HG03565 (cell line): Measurements from ENCODE around the gene PRCP.
"Not testable (repeated sequence)": the region's sequence is repeated elsewhere in the genome, so short reads cannot be mapped to it uniquely, and the experiment has no call there.

Experiments
- ATAC-seq: cut with Tn5 transposase; IDR thresholded peaks from one replicate; pipeline ENCODE4 v1.9.1; 2021; ENCODE audit warnings: mild to moderate bottlenecking, moderate library complexity; ENCODE audit not compliant: unreplicated experiment

PRCP gene

DNA sequence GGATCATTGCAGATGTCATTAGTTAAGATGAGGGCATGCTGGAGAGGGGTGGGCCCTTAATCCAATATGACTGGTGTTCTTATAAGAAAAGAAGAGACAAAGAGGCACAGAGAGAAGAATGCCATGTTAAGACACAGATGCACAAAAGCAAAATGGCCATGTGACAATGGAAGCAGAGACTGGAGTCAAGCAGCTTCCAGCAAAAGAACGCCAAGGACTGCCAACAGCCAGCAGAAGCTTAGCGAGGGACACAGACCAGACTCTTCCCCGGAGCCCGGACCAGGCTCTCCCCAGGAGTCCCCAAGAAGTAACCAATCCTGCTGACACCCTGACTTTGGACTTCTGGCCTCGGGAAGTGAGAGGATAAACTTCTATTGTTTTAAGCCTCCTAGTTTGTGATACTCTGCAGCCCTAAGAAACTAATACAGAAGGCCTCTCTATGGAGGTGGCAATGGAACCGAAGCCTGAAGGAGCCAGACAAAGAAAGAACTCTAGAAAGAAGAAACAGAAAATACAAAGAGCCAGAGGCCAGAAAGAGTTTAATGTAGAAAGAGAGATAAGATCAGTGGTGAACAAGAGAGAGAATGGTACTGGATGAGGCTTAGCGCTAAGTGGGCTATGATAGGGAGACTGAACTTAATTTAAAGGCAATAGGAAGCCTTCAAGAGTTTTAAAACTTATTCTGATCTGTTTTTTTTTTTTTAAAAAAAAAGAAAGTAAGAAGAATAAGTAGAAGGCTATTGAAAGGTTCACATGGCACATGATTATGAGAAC is 27.7 kb downstream of the PRCP start:
- no peak for ATAC-seq

DNA sequence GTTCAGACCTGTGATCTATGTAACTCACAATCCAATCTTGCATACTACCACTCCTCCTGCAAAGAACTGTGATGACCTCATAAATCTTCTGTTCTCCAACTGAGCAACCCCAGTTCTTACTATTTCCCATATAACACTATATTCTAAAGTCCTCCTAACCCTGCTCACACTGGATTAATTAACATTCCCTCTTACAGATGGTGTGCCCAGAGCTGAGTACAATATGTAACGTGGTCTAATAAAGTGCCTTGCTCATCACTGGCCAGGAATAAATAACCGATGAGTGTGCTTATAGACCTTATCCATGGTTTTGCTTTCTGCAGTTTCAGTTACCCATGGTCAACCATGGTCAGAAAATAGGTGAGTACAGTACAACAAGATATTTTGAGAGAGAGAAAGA is 28.6 kb downstream of the PRCP start:
- ATAC-seq = no peak

DNA sequence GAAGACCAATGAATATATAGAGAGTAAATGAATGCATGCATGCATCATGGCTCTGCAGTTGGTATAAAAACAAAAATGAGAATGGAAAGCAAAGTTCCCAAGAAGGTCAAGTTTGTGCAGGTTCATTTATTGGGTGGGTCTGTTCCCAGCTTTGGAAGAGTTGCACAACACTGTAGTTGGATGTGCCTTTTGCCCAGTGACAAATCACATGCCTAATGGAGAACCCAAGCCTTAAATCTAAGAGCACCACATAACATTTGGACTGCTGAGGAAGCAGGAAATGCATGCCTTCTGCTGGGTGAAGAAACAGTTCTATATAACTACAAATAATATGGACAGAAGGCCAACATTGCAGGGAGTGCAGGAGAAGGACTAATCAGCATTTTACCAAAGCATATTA is 30.6 kb downstream of the PRCP start:
- ATAC-seq = no peak

DNA sequence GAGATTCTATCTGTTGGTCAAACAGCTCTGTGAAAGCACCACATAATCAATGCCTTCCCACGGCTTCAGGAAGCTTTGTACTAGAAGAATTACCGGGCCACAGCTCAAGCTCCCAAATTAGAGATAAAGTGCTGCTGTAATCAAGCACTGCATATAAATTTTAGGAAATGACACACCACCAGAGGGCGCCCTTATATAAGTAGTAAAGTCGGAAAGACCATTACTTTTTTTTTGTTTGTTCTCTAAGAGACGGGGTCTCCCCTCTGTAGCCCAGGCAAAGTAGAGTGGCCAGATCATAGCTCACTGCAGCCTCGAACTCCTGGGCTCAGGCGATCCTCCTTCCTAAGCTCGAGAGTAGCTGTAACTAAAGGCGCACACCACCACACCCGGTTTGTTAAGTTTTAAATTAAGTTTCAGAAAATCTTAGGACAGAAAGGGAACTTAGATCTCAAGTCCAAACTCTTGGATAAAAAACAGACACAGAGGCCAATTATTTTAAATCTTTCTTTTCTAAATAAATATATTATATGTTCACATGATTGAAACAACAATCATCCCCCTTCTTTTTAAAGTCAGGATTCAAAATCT is 32.6 kb downstream of the PRCP start:
- peak; percentile 36 for ATAC-seq

DNA sequence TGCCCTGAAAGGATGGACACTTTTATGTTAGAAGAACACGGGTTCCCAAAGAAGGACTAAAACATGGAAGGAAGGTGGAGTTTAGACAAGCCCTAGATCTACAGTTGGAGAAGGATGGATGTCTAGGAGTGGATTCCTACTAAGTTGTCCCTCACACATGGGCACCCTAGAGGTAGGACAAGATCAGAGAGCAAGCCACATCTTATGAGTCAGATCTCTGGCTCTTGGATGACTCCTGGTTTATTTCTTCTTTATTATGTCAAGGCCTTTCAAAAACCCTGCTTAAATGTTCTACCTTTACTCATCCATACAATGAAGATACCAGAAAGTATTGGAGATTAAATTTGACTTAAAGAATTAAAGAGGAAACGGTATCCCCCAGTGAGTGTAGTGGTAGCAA is 34.4 kb downstream of the PRCP start:
- no peak for ATAC-seq

DNA sequence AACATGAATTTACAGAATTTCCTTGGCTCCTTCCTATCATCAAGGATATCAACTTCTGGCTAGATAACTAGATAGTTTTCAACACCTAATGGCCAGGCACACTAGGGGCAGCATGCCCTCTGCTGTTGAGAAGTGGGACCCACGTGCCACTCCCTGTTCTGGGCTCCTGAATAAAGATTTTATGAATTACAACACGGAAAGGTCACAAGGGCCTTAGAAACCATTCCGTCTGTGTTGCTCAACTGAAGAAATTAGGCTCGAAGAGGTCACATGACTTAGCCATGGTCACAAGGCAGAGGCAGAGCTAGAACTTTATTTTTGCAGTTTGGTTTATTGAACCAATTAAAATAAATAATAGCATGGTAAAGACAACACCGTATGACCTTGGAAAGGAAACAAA is 36.0 kb downstream of the PRCP start:
- no peak for ATAC-seq

DNA sequence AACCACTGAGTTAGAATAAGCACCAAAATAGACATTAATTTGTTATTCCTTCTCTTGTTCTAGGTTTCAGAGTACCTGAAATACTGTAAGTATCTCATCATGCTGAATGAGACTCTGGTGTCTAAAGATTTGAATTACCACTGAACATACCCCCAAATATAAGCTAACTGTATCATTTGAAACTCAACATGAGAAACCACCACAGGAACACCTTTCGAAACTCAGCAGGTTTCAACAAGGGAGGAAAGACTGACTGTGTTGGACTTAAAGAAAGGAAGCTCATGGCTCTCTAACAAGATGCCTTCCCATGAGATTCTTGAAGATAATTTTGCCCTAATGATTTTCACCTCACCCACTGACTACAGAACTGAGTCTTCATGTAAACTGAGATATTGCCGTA is 37.0 kb downstream of the PRCP start:
- no peak for ATAC-seq

DNA sequence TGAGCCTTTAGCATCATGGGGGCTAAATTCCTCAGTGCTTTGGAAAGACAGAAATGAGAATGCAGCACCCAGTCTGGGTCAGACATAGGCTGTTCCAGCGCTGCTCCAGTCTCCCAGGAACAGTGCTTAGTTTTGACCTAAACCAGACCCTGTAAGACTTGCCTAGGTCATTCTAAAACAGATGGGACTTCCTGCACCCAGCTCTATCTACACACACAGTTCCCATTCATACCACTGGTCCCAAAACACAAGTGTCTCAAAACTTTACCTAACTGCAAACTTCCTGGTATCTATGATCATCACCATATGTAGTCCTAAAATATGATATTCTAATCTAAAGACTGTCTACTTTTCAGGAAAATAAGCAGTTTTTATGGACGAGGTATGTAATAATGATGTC is 37.9 kb downstream of the PRCP start:
- ATAC-seq = no peak

DNA sequence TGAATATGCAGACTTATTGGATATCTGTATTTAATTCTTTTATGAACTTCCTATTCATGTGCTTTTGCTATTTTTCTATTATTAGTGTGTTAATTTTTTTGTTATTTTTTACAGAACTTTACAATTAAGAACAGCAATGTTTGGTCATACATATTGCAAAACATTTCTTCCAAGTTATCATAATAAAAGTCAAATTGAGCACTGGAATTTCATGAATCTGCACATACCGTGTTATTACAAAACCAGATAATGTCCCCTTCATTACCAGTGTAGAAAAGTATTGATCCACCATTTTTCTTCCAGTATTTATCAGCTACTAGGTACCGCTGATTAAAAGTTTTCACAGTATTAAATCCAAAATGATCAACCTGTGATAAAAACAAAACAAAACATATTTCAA is 40.5 kb downstream of the PRCP start:
- no peak for ATAC-seq

DNA sequence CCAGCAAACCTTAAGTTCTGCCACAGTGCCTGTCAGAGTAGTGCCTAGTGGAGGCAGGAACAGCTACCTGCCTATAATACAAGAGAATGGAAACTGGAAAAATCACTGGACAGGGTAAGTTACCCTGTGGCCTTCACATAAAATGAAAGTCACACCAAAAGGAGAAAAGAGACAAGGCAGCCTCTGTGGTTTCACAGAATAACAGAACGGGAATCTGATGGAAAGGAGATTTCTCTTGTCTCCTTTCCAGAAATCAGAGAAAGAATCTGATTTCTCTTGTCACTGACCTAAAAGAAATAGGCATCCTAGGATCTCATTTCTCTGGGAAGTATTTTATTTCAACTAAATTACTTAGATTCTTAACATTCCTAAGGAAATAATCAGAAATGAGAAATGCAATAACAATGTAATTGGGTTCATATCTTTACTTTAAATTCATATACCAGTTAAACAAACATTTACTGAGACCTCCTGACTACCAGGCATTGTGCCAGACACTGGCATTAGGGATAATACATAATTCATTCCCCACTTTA is 41.6 kb downstream of the PRCP start:
- no peak for ATAC-seq

DNA sequence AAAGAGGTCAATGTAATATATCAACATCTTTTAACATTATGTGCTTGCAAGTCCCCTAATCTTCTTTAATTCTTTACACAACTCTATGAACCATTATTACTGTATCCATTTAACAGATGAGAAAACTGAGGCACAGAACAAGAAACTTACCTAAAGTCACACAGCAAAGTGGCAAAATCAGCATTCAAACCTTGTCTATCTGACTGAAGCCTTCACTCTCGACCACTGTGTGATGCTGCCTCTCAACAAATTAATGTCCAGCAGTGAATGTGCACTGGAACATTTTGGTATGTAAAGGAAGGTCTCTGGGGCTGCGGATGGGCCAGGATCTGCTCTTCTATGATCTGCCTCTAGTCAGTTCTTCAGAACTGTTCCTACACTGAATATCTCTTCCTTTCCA is 42.1 kb downstream of the PRCP start:
- ATAC-seq = no peak

DNA sequence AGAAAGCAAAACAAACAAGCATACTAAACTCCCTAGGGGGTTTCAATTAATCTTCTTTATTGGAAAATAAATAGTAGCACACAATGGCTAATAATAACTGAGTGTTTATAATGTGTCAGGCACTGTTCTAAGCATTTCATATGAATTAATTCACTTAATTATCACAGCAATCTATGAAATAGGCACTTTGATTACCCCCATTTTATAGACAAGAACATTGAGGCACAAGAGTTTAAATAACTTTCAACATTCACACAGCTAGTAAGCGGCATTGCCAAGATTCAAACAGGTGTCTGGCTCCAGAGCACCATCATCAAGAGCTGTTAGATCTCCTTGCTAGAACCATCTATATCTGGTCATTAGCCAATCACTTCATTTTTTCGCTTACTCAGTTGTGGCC is 43.1 kb downstream of the PRCP start:
- no peak for ATAC-seq

DNA sequence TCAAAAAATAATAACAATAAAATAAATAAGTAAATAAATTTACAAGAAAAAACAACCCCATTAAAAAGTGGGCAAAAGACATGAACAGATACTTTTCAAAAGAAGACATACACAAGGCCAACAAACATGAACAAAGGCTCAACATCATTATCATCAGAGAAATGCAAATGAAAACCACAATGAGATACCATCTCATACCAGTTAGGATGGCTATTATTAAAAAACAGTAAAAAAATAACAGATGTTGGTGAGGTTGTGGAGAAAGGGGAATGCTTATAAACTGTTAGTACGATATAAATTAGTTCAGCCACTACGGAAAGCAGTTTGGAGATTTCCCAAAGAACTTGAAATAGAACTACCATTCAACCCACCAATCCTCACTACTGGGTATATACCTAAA is 44.6 kb downstream of the PRCP start:
- ATAC-seq = no peak

DNA sequence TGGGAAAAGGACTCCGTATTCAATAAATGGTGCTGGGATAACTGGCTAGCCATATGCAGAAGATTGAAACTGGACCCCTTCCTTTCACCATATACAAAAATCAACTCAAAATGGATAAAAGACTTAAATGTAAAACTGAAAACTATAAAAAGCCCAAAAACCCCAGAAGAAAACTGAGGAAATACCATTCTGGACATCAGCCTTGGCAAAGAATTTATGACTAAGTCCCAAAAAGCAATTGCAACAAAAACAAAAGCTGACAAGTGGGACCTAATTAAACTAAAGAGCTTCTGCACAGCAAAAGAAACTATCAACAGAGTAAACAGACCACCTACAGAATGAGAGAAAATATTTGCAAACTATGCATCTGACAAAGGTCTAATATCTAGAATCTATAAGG is 45.3 kb downstream of the PRCP start:
- not testable (repeated sequence) for ATAC-seq

DNA sequence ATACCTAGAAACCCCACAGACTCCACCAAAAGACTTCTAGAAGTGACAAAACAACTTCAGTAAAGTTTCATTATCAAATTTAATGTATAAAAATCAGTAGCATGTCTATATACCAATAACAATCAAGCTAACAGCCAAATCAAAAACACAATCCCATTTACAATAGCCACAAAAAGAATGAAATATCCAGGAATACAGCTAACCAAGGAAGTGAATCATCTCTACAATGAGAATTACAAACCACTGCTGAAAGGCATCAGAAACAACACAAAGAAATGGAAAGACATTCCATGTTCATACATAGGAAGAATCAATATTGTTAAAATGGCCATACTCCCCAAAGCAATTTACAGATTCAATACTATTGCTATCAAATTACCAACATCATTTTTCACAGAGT is 46.0 kb downstream of the PRCP start:
- ATAC-seq = no peak

DNA sequence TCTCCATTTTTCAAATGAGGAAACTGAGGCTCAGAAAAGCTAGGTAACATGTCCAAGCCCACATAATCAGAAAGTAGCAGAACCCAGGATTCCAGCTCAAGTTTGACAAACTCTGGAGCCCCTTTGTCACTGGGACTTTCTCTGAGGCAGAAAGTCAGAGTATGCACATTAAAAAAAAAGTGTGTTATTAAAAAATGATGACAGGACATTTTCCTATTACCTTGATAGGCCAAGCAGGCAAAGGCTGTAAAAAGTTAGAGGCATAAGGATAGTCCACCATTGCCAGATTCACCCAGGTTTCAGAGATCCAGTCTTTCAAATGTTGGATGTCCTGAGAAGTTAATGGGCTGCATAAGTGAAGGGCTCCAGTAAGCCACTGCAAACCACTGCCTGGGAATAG is 51.4 kb downstream of the PRCP start:
- no peak for ATAC-seq

DNA sequence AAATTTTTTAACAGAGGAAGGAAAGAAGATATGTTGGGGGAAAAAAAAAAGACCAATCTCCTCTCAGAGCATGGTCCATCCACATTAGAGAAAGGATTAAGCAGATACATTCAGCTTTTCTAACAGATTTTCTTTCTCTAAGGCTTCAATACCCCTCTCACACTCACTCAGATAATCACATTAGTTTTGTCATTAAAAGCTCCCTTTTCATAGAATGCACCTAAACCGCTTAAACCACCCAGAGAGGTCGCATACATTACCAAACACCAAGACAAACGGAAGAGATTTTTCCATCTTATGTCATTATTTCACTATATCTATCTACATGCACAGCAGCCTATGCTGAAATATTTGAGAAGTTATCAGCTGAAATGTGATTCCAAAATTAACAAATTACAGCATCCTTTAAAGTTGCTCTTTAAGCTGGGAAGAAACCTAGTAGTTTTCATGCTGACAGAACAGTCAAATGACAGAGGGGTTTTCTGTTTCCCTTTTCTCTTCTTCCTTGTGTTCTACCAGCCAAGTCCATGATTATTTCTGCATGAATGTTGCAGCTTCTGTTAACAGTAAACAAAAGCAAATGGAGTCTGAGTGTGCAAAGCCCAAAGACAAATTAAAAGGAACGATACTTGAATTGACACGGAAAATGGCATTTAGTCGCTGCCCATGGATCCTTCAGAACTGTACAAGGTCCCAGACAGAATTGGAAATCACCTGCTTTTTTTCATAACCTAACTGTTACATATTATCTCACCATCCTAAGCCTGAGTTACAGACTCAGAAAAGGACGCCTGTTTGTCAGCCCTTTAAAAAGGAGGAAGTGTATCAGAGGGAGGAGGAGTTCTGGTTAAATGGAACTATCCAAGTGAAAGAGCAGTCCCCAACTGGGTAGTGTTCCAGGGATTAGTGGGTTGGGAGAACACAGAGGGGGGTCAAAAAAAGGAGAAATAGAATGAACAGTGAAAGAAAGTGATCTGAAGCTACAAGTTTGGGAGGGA is 54.6 kb downstream of the PRCP start:
- no peak for ATAC-seq

DNA sequence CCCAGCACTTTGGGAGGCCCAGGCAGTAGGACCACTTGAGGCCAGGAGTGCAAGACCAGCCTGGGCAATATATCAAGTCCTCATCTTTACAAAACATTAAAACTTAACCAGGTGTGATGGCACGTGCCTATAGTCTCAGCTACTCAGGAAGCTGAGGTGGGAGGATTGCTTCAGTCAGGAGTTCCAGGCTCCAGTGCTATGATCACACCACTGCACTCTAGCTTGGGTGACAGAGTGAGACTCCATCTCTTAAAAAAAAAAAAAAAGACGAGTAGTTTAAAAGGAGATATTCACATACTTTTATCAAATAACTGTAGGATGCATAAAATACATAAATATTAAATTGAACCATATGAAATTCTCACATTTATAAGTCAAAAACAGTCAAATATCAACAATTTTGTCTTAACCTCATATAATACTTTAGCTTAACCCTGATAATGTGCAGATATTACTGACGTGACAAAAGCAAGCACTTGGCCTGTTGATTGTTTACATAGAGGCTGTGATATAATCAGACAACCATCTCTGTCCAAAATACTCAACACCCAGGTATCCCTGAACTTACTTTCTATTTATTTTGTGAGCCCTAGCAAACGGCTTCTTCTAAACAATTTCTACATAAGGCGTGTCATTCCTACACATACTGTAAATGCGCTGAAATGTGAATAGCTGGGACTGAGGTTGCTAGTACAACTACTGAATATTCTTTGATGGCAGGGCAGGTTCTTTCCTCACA is 57.0 kb downstream of the PRCP start:
- ATAC-seq = no peak

DNA sequence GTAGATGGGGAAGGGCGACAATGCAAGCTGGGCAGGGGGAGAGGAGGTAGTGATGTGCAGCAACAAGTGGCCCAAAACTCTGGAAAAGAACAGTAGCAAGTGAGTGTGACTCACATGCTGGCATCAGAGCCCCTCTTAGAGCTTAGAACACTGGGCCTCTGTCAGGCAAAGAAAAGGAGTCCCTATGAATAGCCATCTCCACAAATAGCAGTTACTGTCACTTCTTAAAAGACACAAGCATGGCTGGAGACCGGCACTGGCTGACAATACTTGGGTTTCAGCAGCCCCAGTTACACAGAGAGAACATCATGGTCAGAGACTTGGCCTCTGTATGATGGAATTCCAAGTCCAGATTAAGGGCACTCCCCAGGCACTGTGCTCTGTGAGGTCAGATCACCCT is 58.2 kb downstream of the PRCP start:
- ATAC-seq = no peak

DNA sequence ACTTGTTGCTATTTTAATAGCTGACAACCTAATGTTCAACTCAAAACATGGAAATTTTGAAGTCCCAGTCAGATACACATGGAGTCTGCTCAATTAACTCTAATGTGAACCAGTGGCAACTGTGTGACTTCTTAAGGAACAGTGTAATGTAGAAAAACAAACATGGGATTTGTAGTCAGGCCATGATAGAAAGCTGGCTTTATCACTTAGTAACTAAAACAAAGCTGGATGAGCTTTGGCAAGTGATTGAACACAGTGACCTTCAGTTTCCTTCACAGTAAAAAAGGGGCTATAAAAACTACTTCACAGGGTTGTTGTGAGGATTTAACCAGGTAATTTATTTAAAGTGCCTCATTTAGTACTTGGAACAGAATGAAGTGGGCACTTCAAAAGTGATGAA is 62.6 kb downstream of the PRCP start:
- no peak for ATAC-seq

DNA sequence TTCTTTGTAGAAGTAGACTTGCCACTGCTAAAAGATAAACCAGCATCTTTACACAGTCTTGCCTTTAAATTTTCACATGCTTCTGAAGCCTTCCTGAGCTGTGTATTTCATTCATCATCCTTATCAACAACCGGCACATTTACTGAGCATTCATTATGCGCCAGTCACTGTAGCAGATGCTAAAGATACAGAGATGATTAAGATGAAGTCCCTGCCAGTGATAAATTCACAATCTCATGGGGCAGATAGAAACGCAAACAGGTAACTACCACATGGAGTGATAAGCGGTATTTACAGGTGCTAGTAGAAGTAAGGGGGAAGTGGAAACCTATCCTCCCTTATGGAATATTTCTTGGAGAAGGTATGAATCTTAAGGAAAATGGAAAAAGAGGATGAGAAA is 67.2 kb downstream of the PRCP start:
- no peak for ATAC-seq
